Measurements from ENCODE around the gene STAG1.
"Not testable (repeated sequence)": the region's sequence is repeated elsewhere in the genome, so short reads cannot be mapped to it uniquely, and the experiment has no call there.

The STAG1 gene

GRCh38 chr3:136396916-136397315 lies 355.3 kb downstream of the STAG1 start:
- DNase-seq (ENCODE audit: low spot score), result no peak

- DNase-seq (ENCODE audit: low spot score), result no peak
These were observed 361.6 kb downstream of the STAG1 start for GRCh38 chr3:136390574-136390973.

GRCh38 chr3:136387031-136387430 lies 365.1 kb downstream of the STAG1 start:
- DNase-seq (ENCODE audit: low spot score), result no peak

- DNase-seq (ENCODE audit: low spot score), result no peak
These were observed 366.7 kb downstream of the STAG1 start for GRCh38 chr3:136385457-136385856.

- no peak for DNase-seq (ENCODE audit: low spot score)
These were observed 371.1 kb downstream of the STAG1 start for GRCh38 chr3:136381051-136381450.

GRCh38 chr3:136380530-136380929 lies 371.6 kb downstream of the STAG1 start:
- no peak for DNase-seq (ENCODE audit: low spot score)

- DNase-seq (ENCODE audit: low spot score), result no peak
These were observed 374.2 kb downstream of the STAG1 start for GRCh38 chr3:136378011-136378410.

GRCh38 chr3:136377508-136377907 lies 374.7 kb downstream of the STAG1 start:
- DNase-seq (ENCODE audit: low spot score), result no peak

- DNase-seq (ENCODE audit: low spot score), result not testable (repeated sequence)
These were observed 376.4 kb downstream of the STAG1 start for GRCh38 chr3:136375800-136376199.

- no peak for DNase-seq (ENCODE audit: low spot score)
These were observed 385.9 kb downstream of the STAG1 start for GRCh38 chr3:136366289-136366688.

GRCh38 chr3:136353461-136353860 lies 398.7 kb downstream of the STAG1 start:
- DNase-seq (ENCODE audit: low spot score), result no peak

- no peak for DNase-seq (ENCODE audit: low spot score)
These were observed 400.3 kb downstream of the STAG1 start for GRCh38 chr3:136351905-136352304.

GRCh38 chr3:136351351-136351750 lies 400.8 kb downstream of the STAG1 start:
- no peak for DNase-seq (ENCODE audit: low spot score)

- peak; percentile 14 for DNase-seq (ENCODE audit: low spot score)
These were observed 401.6 kb downstream of the STAG1 start for GRCh38 chr3:136350557-136350956.

- peak; percentile 76 for DNase-seq (ENCODE audit: low spot score)
These were observed 402.0 kb downstream of the STAG1 start for GRCh38 chr3:136350132-136350531.

- no peak for DNase-seq (ENCODE audit: low spot score)
These were observed 405.7 kb downstream of the STAG1 start for GRCh38 chr3:136346486-136346885.

- peak; percentile 92 for DNase-seq (ENCODE audit: low spot score)
These were observed 408.2 kb downstream of the STAG1 start for GRCh38 chr3:136343873-136344555.

- no peak for DNase-seq (ENCODE audit: low spot score)
These were observed 408.7 kb downstream of the STAG1 start for GRCh38 chr3:136343446-136343845.

- no peak for DNase-seq (ENCODE audit: low spot score)
These were observed 415.7 kb downstream of the STAG1 start for GRCh38 chr3:136336329-136337100.

- DNase-seq (ENCODE audit: low spot score), result not testable (repeated sequence)
These were observed 417.5 kb downstream of the STAG1 start for GRCh38 chr3:136334726-136335125.

GRCh38 chr3:136334209-136334608 lies 418.0 kb downstream of the STAG1 start:
- DNase-seq (ENCODE audit: low spot score), result no peak

- peak; percentile 57 for DNase-seq (ENCODE audit: low spot score)
These were observed 419.4 kb downstream of the STAG1 start for GRCh38 chr3:136332776-136333175.

- DNase-seq (ENCODE audit: low spot score), result no peak
These were observed 419.9 kb downstream of the STAG1 start for GRCh38 chr3:136332302-136332701.

- no peak for DNase-seq (ENCODE audit: low spot score)
These were observed 421.3 kb downstream of the STAG1 start for GRCh38 chr3:136330900-136331299.
